HUES48 (cell line): ENCODE measurements around the gene KLHL18.
"Not testable (repeated sequence)": the region's sequence is repeated elsewhere in the genome, so short reads cannot be mapped to it uniquely, and the experiment has no call there.

Experiments
- H3K27ac ChIP-seq: one replicate; pipeline ENCODE4 v1.7.0; 2013; ENCODE audit warnings: low read depth, low read length, inconsistent platforms
- H3K27me3 ChIP-seq: 2 replicates; pipeline ENCODE4 v1.6.1; 2013; ENCODE audit warnings: mild to moderate bottlenecking, low read length; ENCODE audit not compliant: control insufficient read depth, insufficient read depth
- H3K36me3 ChIP-seq: 2 replicates; pipeline ENCODE4 v1.6.1; 2013; ENCODE audit warnings: low read length; ENCODE audit not compliant: control insufficient read depth, insufficient read depth
- H3K4me1 ChIP-seq: 2 replicates; pipeline ENCODE4 v1.6.1; 2013; ENCODE audit warnings: mild to moderate bottlenecking, low read length; ENCODE audit not compliant: control insufficient read depth, insufficient read depth
- H3K4me3 ChIP-seq: 2 replicates; pipeline ENCODE4 v1.5.1; 2013; ENCODE audit warnings: mild to moderate bottlenecking, low read depth, low read length
- H3K9ac ChIP-seq: 2 replicates; pipeline ENCODE4 v1.6.1; 2013; ENCODE audit warnings: mild to moderate bottlenecking, low read depth, low read length, moderate library complexity
- H3K9me3 ChIP-seq: 2 replicates; pipeline ENCODE4 v1.6.1; 2013; ENCODE audit warnings: low read length; ENCODE audit not compliant: control insufficient read depth, insufficient read depth

Gene KLHL18

GRCh38 chr3:47276558-47276957 lies 6.2 kb upstream of the KLHL18 start:
- no peaks in the 10 kb centered on the region for H3K27me3 ChIP-seq
- H3K9ac ChIP-seq = no peak overlapping the region
- 0 out of 2 replicates have a peak, but pooled peaks cover 4% of the 10 kb centered on the region for H3K4me1 ChIP-seq
- H3K27ac ChIP-seq = no peak overlapping the region
- no peaks in the 10 kb centered on the region for H3K36me3 ChIP-seq
- H3K9me3 ChIP-seq = no peaks in the 10 kb centered on the region
- H3K4me3 ChIP-seq = no peak overlapping the region

GRCh38 chr3:47280519-47280918 lies 2.2 kb upstream of the KLHL18 start:
- Histone ChIP-seq H3K9ac (no peak overlapping the region), H3K4me1 (0 out of 2 replicates have a peak, but pooled peaks cover 10% of the 10 kb centered on the region), H3K36me3 (no peaks in the 10 kb centered on the region), H3K4me3 (no peak overlapping the region), H3K27ac (no peak overlapping the region), H3K9me3 (no peaks in the 10 kb centered on the region), H3K27me3 (no peaks in the 10 kb centered on the region)

GRCh38 chr3:47283193-47283537 lies 421 bp downstream of the KLHL18 start:
- 0 out of 2 replicates have a peak, but pooled peaks cover 10% of the 10 kb centered on the region for H3K4me1 ChIP-seq
- no peaks in the 10 kb centered on the region for H3K27me3 ChIP-seq
- no peaks in the 10 kb centered on the region for H3K9me3 ChIP-seq
- H3K4me3 ChIP-seq = peak overlapping the region; percentile 88
- H3K27ac ChIP-seq = peak overlapping the region; percentile 98
- peaks cover 12% of the 10 kb centered on the region for H3K36me3 ChIP-seq
- H3K9ac ChIP-seq = peak overlapping the region; percentile 85

- Histone ChIP-seq H3K27ac (peak overlapping the region; percentile 98), H3K4me1 (0 out of 2 replicates have a peak, but pooled peaks cover 10% of the 10 kb centered on the region), H3K27me3 (no peaks in the 10 kb centered on the region), H3K36me3 (peaks cover 18% of the 10 kb centered on the region), H3K4me3 (peak overlapping the region; percentile 88), H3K9ac (peak overlapping the region; percentile 85), H3K9me3 (no peaks in the 10 kb centered on the region)
Observed at GRCh38 chr3:47283591-47284364, 1.0 kb downstream of the KLHL18 start.

- H3K9me3 ChIP-seq = no peaks in the 10 kb centered on the region
- H3K36me3 ChIP-seq = peaks cover 42% of the 10 kb centered on the region
- H3K4me3 ChIP-seq = no peak overlapping the region
- H3K9ac ChIP-seq = no peak overlapping the region
- no peaks in the 10 kb centered on the region for H3K27me3 ChIP-seq
- H3K4me1 ChIP-seq = no peaks in the 10 kb centered on the region
- no peak overlapping the region for H3K27ac ChIP-seq
Observed at GRCh38 chr3:47288966-47289910, 6.5 kb downstream of the KLHL18 start.

- no peak overlapping the region for H3K4me3 ChIP-seq
- H3K36me3 ChIP-seq = peaks cover 42% of the 10 kb centered on the region
- no peak overlapping the region for H3K27ac ChIP-seq
- no peaks in the 10 kb centered on the region for H3K27me3 ChIP-seq
- no peaks in the 10 kb centered on the region for H3K4me1 ChIP-seq
- no peaks in the 10 kb centered on the region for H3K9me3 ChIP-seq
- H3K9ac ChIP-seq = no peak overlapping the region
Observed at GRCh38 chr3:47291158-47291753, 8.5 kb downstream of the KLHL18 start.

GRCh38 chr3:47291754-47292420 lies 9.1 kb downstream of the KLHL18 start:
- H3K9me3 ChIP-seq, H3K4me3 ChIP-seq, H3K9ac ChIP-seq, H3K4me1 ChIP-seq, H3K27me3 ChIP-seq, H3K27ac ChIP-seq: not testable (repeated sequence)
- H3K36me3 ChIP-seq = peaks cover 42% of the 10 kb centered on the region

- Histone ChIP-seq H3K36me3 (peaks cover 31% of the 10 kb centered on the region), H3K9me3 (no peaks in the 10 kb centered on the region), H3K9ac (no peak overlapping the region), H3K27me3 (no peaks in the 10 kb centered on the region), H3K27ac (no peak overlapping the region), H3K4me1 (no peaks in the 10 kb centered on the region), H3K4me3 (no peak overlapping the region)
Observed at GRCh38 chr3:47293822-47294221, 11.1 kb downstream of the KLHL18 start.

GRCh38 chr3:47294392-47294791 lies 11.6 kb downstream of the KLHL18 start:
- no peak overlapping the region for H3K27ac ChIP-seq
- peaks cover 25% of the 10 kb centered on the region for H3K36me3 ChIP-seq
- H3K4me1 ChIP-seq = no peaks in the 10 kb centered on the region
- no peak overlapping the region for H3K4me3 ChIP-seq
- no peaks in the 10 kb centered on the region for H3K27me3 ChIP-seq
- no peaks in the 10 kb centered on the region for H3K9me3 ChIP-seq
- no peak overlapping the region for H3K9ac ChIP-seq

GRCh38 chr3:47295322-47295721 lies 12.6 kb downstream of the KLHL18 start:
- H3K4me1 ChIP-seq = no peaks in the 10 kb centered on the region
- H3K4me3 ChIP-seq = no peak overlapping the region
- H3K36me3 ChIP-seq = peaks cover 17% of the 10 kb centered on the region
- no peak overlapping the region for H3K27ac ChIP-seq
- H3K27me3 ChIP-seq = no peaks in the 10 kb centered on the region
- H3K9ac ChIP-seq = no peak overlapping the region
- no peaks in the 10 kb centered on the region for H3K9me3 ChIP-seq
